Loucy (cell line): ENCODE measurements around the gene NPC1.

Experiments
- H2AFZ ChIP-seq: fragments of 200-600 bp; sonication (generic); 2 replicates; pipeline ENCODE4 v1.6.0; 2016; ENCODE audit warnings: antibody characterized with exemption, mild to moderate bottlenecking, low read length, moderate library complexity
- H3F3A ChIP-seq: fragments of 200-600 bp; 2 replicates; pipeline ENCODE4 v1.6.0; 2016; ENCODE audit warnings: antibody characterized with exemption, low read depth, mild to moderate bottlenecking
- H3K27me3 ChIP-seq: fragments of 200-600 bp; sonication (generic); 2 replicates; pipeline ENCODE4 v1.6.1; 2014; ENCODE audit warnings: low read length, mild to moderate bottlenecking; ENCODE audit not compliant: insufficient read depth, poor library complexity, severe bottlenecking
- H3K36me3 ChIP-seq: fragments of 200-600 bp; sonication (generic); 2 replicates; pipeline ENCODE4 v1.6.1; 2016; ENCODE audit warnings: low read length; ENCODE audit not compliant: insufficient read depth
- H3K4me1 ChIP-seq: fragments of 200-600 bp; sonication (generic); 2 replicates; pipeline ENCODE4 v1.5.1; 2014; ENCODE audit warnings: low read length, mild to moderate bottlenecking; ENCODE audit not compliant: insufficient read depth, poor library complexity, severe bottlenecking
- H3K4me2 ChIP-seq: fragments of 200-600 bp; sonication (generic); 2 replicates; pipeline ENCODE4 v1.6.0; 2014; ENCODE audit warnings: antibody characterized with exemption, low read length, low read depth, mild to moderate bottlenecking; ENCODE audit not compliant: poor library complexity, severe bottlenecking
- H3K4me3 ChIP-seq: fragments of 200-600 bp; sonication (generic); 2 replicates; pipeline ENCODE4 v1.5.1; 2014; ENCODE audit warnings: low read length, mild to moderate bottlenecking, mixed read lengths; ENCODE audit not compliant: poor library complexity, severe bottlenecking
- H3K79me2 ChIP-seq: fragments of 200-600 bp; sonication (generic); 2 replicates; pipeline ENCODE4 v1.6.1; 2014; ENCODE audit warnings: low read length; ENCODE audit not compliant: insufficient read depth
- H3K9ac ChIP-seq: fragments of 200-600 bp; sonication (generic); 2 replicates; pipeline ENCODE4 v1.6.0; 2014; ENCODE audit warnings: mild to moderate bottlenecking, low read depth, low read length, moderate library complexity; ENCODE audit not compliant: poor library complexity, severe bottlenecking
- H3K9me2 ChIP-seq: fragments of 200-600 bp; sonication (generic); replicated peaks from 2 replicates; pipeline ENCODE4 v1.6.1; 2016; ENCODE audit warnings: low read depth, low read length, mixed read lengths
- H3K9me3 ChIP-seq: fragments of 200-600 bp; sonication (generic); 2 replicates; pipeline ENCODE4 v1.6.1; 2014; ENCODE audit warnings: mild to moderate bottlenecking, antibody characterized with exemption, low read length, low read depth; ENCODE audit not compliant: insufficient read depth
- H4K20me1 ChIP-seq: fragments of 200-600 bp; sonication (generic); 2 replicates; pipeline ENCODE4 v1.6.0; 2014; ENCODE audit warnings: antibody characterized with exemption, low read length, mild to moderate bottlenecking; ENCODE audit not compliant: insufficient read depth, poor library complexity, severe bottlenecking
- CTCF ChIP-seq: fragments of 200-600 bp; sonication (generic); conservative IDR thresholded peaks from 2 replicates; pipeline ENCODE4 v1.5.1; 2014; ENCODE audit warnings: mild to moderate bottlenecking, antibody characterized with exemption, low read length
- EZH2phosphoT487 ChIP-seq: fragments of 200-600 bp; IDR thresholded peaks from 2 replicates; pipeline ENCODE4 v1.6.1; 2018; ENCODE audit warnings: antibody characterized with exemption, mild to moderate bottlenecking, moderate library complexity, borderline replicate concordance

The NPC1 gene

GRCh38 chr18:23572012-23572411 is 14.3 kb downstream of the NPC1 start:
- Histone ChIP-seq H3K9me3 (no peaks in the 10 kb centered on the region), H2AFZ (no peak overlapping the region), H3K79me2 (0 out of 2 replicates have a peak, but pooled peaks cover 4% of the 10 kb centered on the region), H3K4me2 (no peak overlapping the region), H3K36me3 (peaks cover 50% of the 10 kb centered on the region), H4K20me1 (no peaks in the 10 kb centered on the region), H3K4me1 (peaks cover 16% of the 10 kb centered on the region), H3K9me2 (no peaks in the 10 kb centered on the region), H3F3A (no peaks in the 10 kb centered on the region), H3K27me3 (no peaks in the 10 kb centered on the region), H3K4me3 (no peak overlapping the region), H3K9ac (no peak overlapping the region)
- no peak for TF ChIP-seq EZH2phosphoT487
- no peak for TF ChIP-seq CTCF

GRCh38 chr18:23570912-23571504 is 15.3 kb downstream of the NPC1 start:
- H3K27me3 ChIP-seq: no peaks in the 10 kb centered on the region
- H4K20me1 ChIP-seq: no peaks in the 10 kb centered on the region
- no peak overlapping the region for H3K9ac ChIP-seq
- H3K4me3 ChIP-seq: no peak overlapping the region
- peaks cover 16% of the 10 kb centered on the region for H3K4me1 ChIP-seq
- TF ChIP-seq CTCF: no peak
- TF ChIP-seq EZH2phosphoT487: no peak
- H3K36me3 ChIP-seq: peaks cover 57% of the 10 kb centered on the region
- no peaks in the 10 kb centered on the region for H3K9me3 ChIP-seq
- no peak overlapping the region for H2AFZ ChIP-seq
- H3F3A ChIP-seq: no peaks in the 10 kb centered on the region
- H3K79me2 ChIP-seq: 0 out of 2 replicates have a peak, but pooled peaks cover 4% of the 10 kb centered on the region
- no peak overlapping the region for H3K4me2 ChIP-seq
- no peaks in the 10 kb centered on the region for H3K9me2 ChIP-seq

GRCh38 chr18:23569299-23570063 is 16.8 kb downstream of the NPC1 start:
- Histone ChIP-seq H3K27me3 (no peaks in the 10 kb centered on the region), H3K4me1 (peaks cover 7% of the 10 kb centered on the region), H3K4me3 (no peak overlapping the region)

More at GRCh38 chr18:23569299-23570063, 16.8 kb downstream of the NPC1 start:
- Histone ChIP-seq H3K9me2 (no peaks in the 10 kb centered on the region), H3K36me3 (peaks cover 57% of the 10 kb centered on the region), H2AFZ (no peak overlapping the region), H4K20me1 (no peaks in the 10 kb centered on the region), H3K79me2 (0 out of 2 replicates have a peak, but pooled peaks cover 4% of the 10 kb centered on the region), H3K9me3 (no peaks in the 10 kb centered on the region), H3K4me2 (no peak overlapping the region), H3K9ac (no peak overlapping the region), H3F3A (no peaks in the 10 kb centered on the region)
- TF ChIP-seq EZH2phosphoT487 (no peak), CTCF (no peak)
